GM18508 (cell line): ENCODE measurements around the gene ANXA8.
"Not testable (repeated sequence)": the region's sequence is repeated elsewhere in the genome, so short reads cannot be mapped to it uniquely, and the experiment has no call there.

Source experiments
- ATAC-seq: cut with Tn5 transposase; IDR thresholded peaks from one replicate; pipeline ENCODE4 v1.9.1; 2021; ENCODE audit warnings: moderate number of reproducible peaks; ENCODE audit not compliant: insufficient read depth, unreplicated experiment

ANXA8 gene

DNA sequence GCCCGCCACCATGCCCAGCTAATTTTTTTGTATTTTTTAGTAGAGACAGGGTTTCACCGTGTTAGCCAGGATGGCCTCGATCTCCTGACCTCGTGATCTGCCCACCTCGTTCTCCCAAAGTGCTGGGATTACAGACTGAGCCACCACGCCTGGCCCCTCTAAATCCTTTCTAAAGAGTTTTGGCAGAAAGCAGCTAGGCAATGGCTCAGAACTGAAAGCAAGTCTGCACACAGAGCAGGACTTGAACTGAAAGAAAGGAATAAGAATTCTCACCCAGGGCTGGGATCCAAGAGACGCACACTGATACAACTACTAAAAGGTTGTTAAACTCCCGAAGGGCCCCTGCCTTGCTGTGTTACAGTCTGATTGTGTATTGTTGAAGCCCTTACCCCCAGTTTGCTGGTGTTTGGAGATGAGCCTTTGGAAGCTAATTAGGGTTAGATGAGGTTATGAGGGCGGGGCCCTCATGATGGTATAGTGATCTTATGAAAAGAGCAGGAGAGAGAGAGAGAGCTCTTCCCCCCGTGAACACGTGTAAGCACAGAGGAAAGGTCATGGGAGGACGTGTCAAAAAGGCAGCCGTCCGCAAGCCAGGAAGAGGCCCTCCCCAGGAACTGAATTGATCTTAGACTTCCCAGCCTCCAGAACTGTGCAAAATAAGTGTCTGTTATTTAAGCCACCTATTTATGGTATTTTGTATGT is 18.5 kb downstream of the ANXA8 start:
- not testable (repeated sequence) for ATAC-seq

DNA sequence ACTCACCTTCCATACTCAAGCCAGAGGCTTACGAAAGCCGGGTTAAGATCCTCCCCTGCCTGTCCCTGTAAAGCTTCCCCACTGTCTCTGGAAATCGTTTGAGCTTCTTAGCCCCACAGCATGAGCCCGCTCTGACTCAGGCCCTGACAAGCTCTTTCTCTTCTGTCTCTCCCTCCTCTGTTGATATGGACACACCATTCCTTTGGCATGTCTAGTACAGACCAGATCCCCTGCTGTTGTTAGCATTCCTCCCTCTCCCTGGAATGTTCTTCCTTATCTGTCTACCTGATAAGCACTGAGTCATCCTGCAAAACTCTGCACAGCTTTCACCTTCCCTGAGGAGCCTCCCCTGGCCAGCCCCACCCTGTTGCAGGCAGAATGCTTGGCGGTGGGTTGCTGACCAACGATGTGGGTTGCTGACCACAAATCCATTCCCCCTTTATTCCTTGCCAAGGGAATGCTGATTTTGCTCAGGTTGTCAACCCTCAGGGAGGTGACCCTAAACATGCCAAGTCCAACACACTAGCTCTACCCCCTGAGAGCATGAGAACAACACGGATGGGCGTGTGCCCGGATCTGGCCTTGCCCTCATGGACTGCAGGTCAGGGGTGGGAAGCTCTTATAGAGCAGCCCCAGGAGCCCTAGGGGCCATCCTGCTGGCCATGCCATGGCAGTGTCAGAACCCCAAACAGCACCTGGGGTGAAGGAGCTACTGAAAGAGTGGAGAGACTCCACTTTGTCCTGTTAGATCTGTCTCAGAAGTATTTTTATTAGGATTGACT is 21.1 kb downstream of the ANXA8 start:
- ATAC-seq, result not testable (repeated sequence)

DNA sequence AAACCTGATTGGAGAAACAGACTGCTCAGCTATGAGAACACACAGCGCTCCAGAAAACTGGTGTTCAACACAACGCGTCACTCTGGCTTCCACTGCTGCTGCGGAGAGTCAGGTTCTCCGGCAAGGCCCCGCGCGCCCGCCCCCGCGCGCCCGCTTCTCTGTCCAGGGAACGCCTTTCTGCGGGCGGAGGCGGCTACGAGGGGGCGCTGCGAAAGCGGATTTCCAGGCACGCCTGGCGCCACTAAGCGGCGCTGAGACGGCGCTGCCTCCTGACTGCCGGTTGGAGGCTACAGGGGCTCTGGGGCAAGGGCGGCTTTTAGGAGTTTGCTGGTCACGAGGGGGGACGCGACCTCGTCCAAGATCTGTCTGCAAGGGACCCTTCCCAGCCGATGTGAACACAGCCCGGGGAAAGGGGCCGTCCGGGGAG is 22.6 kb downstream of the ANXA8 start:
- ATAC-seq, result not testable (repeated sequence)

- no peak for ATAC-seq
These were observed 25.3 kb downstream of the ANXA8 start for GRCh38 chr10:47458466-47459154.

DNA sequence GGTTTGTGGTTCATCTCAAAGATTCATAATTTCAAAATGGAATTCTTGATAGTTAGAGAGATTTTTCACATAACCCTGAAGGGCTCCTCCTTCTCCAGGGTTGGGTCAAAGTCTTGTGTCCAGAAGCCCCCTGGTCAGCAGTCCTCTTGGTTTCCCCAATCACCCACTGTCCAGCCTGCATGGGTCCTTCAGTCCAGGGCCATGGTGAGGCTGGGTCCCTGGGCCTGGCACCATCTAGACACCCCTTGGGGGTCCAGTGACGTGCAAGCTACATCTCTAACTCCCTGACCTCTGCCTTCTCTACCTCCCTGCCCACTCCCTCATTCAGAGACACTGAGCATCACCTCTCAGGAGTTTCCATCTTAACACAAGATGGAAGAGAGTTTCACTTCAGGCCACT is 26.1 kb downstream of the ANXA8 start:
- ATAC-seq, result no peak

- no peak for ATAC-seq
These were observed 26.4 kb downstream of the ANXA8 start for GRCh38 chr10:47457528-47457820.

GRCh38 chr10:47456794-47457527 is 27.0 kb downstream of the ANXA8 start:
- no peak for ATAC-seq

DNA sequence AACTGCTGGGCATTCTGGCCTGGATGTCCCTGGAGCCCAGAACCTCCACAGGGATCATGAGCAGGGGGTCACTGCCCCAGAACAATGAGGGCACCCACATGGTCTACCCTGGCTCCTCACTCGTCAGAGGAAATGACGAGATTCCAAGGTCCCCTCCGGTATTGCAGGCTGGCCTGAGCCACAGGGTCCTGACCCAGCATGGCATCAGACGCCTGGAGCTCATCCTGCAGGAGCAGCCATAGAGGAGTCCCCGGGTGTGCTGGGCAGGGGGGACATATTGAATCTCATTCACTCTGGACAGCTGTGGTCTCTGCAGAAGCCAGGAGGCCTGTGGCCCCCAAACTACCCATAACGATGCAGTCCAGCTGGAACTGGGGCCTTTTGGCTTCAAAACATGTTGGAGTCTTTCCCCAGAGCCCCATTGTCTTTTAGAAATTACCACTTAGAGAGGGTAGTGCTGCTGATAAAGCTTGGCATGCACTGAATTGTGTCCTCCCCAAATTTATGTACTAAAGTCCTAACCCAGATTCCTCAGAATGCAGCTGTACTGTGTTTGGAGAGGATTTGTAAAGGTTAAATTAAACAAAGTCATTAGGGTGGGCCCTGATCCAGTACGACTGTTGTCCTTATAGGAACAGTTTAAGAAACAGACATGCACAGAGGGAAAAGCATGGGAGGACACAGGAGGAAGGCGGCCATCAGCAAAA is 27.7 kb downstream of the ANXA8 start:
- ATAC-seq, result no peak

GRCh38 chr10:47455350-47456078 is 28.4 kb downstream of the ANXA8 start:
- not testable (repeated sequence) for ATAC-seq

- ATAC-seq, result no peak
These were observed 29.2 kb downstream of the ANXA8 start for GRCh38 chr10:47454780-47455058.

DNA sequence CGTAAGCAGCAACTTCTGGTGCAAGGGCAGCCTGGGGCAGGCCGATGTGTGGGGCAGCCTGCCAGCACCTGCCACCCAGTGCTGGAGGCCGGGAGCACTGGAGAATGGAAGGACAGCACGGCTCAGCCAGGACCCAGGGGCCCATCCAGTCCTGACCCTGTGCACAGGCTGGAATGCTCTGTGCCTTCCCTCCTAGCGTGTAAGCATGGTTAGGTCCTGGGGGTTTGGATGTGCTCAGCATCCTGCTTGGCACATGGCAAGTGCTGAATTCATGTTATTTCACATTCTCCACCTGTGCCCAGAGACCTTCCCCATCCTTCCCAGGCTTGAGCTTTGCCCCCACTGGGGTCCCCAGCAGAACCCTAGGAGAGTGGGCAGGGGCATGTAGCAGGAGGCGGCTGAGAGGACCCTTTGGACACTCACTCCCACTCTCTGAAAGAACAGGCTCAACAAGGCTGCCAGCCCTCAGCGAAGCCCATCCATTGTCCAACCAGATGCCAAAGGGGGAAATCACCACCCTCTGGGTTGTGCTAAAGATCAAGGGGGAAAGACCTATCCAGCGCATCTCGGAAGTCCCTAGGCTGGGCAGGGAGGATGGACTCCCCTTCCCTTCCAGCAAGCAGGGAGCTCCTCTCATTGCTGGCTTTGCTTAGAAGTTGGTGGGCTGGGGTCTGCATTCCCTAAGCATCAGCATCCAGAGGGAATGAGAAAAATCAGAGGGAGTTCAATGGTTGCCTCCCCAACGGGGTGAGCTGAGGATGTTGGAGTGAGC is 29.7 kb downstream of the ANXA8 start:
- ATAC-seq, result no peak

GRCh38 chr10:47453141-47454007 is 30.5 kb downstream of the ANXA8 start:
- ATAC-seq, result no peak

DNA sequence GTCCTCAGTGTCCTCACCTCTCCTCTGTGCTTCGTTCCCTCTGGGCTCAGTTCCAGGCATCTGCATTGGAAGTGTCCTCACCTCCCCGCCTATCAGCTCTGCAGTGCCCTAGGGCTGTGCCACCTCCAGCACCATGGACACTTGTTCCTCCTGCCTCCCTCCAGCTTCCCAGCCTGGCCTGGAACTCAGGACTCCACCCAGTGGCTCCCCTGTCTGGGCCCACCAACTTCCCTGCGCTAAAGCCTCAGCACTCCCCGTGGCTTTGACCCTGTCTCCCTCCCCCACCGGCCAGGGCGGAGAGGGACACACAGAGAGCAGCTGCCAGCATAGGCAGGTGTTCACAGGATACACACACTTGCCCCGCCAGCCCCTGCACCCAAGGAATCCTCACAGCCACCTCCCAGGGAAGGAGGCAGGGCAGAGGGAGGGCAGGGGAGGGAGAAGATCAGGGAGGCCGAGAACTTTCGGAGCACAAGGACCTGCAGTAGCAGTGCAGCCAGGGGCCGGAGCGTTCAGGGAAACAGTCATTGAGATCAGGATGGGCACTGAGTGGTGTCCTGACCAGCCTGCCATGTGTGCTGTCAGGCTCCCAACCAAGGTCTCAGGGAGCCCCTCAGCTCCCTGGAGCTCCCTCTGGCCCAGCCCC is 31.3 kb downstream of the ANXA8 start:
- ATAC-seq, result no peak

DNA sequence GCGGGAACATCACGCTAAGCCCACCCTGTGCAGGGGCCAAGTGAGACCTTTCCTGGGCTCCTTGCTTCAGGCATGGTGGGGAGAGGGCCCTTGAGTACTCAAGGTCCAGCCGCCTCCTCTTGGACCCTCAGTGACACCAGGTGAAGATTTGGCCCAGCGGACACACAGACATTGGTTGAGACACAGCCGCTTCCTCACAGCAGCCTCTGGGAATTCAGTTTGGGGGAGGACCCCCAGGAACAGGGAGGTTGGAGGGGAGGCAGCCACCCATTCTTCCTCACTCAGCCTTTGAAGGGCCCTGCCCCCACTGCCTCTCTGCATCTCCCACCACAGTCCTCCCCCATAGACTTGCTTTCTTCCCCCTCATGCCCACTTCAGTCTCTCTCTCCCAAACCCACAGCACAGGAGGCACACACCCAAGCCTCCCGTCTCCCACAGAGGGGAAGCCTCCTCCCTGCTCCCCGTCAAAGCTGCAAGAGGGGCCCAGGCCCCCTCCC is 31.9 kb downstream of the ANXA8 start:
- no peak for ATAC-seq

- no peak for ATAC-seq
These were observed 32.5 kb downstream of the ANXA8 start for GRCh38 chr10:47451273-47451997.

DNA sequence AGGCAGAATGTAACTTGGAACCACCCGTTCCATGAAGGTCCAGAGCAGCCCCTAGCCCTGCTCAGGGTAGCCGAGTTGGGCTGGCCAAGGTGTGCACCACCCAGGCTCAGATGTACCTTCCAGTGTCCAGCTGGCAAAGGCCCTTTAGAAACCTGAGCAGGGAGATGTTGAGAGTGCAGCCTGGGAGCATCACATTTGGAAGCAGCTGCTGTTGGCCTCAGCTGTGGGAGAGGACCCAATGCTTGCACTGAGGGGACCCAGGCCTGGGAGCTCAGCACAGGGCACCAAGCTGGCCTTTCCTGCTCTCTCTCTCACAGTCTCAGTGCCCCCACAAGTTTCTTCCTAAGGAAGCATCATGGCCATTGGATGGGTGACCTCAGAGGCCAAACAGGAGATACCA is 33.5 kb downstream of the ANXA8 start:
- no peak for ATAC-seq

DNA sequence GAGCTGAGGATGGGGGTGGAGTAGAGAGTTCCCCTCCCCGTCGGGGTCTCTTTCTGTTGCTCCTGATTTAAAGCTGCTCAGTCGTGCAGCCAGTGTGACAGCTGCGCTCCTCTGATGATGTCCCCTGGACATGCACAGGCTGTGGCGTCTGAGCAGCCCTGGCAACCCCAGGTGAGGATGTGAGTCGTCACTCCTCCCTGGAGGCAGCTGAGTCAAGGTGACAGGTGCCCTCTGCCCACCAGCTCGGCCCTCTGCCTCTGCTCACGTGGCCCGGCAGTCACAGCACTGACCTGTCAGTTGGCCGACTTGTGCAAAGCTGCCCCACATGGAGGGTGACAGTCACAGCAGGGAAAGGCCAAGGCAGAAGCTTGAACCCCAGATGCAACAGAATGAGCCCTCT is 33.9 kb downstream of the ANXA8 start:
- ATAC-seq, result no peak
